Measurements from ENCODE around the gene ACTN4.

Gene ACTN4

GRCh38 chr19:38656171-38656981 is 8.9 kb downstream of the ACTN4 start:
- TF ChIP-seq CTCF (conservative IDR thresholded peaks at IDR 0.05; ENCODE audit: low read length): peak; percentile 29
- H3K4me3 ChIP-seq (ENCODE audit: low read length): no peak overlapping the region
- DNase-seq (ENCODE audit: low read depth): peak; percentile 80

- H3K4me3 ChIP-seq (ENCODE audit: low read length): peak overlapping the region; percentile 20
- no peak for TF ChIP-seq CTCF (conservative IDR thresholded peaks at IDR 0.05; ENCODE audit: low read length)
- DNase-seq (ENCODE audit: low read depth): peak; percentile 94
Observed at GRCh38 chr19:38657633-38658222, 10.3 kb downstream of the ACTN4 start.

- peak; percentile 100 for DNase-seq (ENCODE audit: low read depth)
- no peak for TF ChIP-seq CTCF (conservative IDR thresholded peaks at IDR 0.05; ENCODE audit: low read length)
- H3K4me3 ChIP-seq (ENCODE audit: low read length): peak overlapping the region; percentile 37
Observed at GRCh38 chr19:38658462-38659306, 11.2 kb downstream of the ACTN4 start.

GRCh38 chr19:38660724-38661123 is 13.3 kb downstream of the ACTN4 start:
- TF ChIP-seq CTCF (conservative IDR thresholded peaks at IDR 0.05; ENCODE audit: low read length): no peak
- no peak for DNase-seq (ENCODE audit: low read depth)

GRCh38 chr19:38661136-38661535 is 13.7 kb downstream of the ACTN4 start:
- TF ChIP-seq CTCF (conservative IDR thresholded peaks at IDR 0.05; ENCODE audit: low read length): no peak
- DNase-seq (ENCODE audit: low read depth): peak; percentile 54
- no peak overlapping the region for H3K4me3 ChIP-seq (ENCODE audit: low read length)

More at GRCh38 chr19:38660724-38661123, 13.3 kb downstream of the ACTN4 start:
- H3K4me3 ChIP-seq (ENCODE audit: low read length): no peak overlapping the region

GRCh38 chr19:38661996-38662395 is 14.5 kb downstream of the ACTN4 start:
- no peak for TF ChIP-seq CTCF (conservative IDR thresholded peaks at IDR 0.05; ENCODE audit: low read length)
- DNase-seq (ENCODE audit: low read depth): no peak
- H3K4me3 ChIP-seq (ENCODE audit: low read length): no peak overlapping the region
